GM19463 (cell line): ENCODE results near the gene FSIP1.

ENCODE experiments used
- ATAC-seq: cut with Tn5 transposase; IDR thresholded peaks from one replicate; pipeline ENCODE4 v1.9.1; 2021; ENCODE audit warnings: mild to moderate bottlenecking, moderate library complexity; ENCODE audit not compliant: unreplicated experiment

The FSIP1 gene

GRCh38 chr15:39558421-39558820 is 224.2 kb downstream of the FSIP1 start:
- no peak for ATAC-seq

GRCh38 chr15:39556461-39556860 is 226.2 kb downstream of the FSIP1 start:
- ATAC-seq, result no peak

- no peak for ATAC-seq
These were observed 226.8 kb downstream of the FSIP1 start for GRCh38 chr15:39555885-39556284.

- ATAC-seq, result peak; percentile 49
These were observed 227.8 kb downstream of the FSIP1 start for GRCh38 chr15:39554746-39555387.

- ATAC-seq, result peak; percentile 47
These were observed 228.5 kb downstream of the FSIP1 start for GRCh38 chr15:39553947-39554693.

DNA sequence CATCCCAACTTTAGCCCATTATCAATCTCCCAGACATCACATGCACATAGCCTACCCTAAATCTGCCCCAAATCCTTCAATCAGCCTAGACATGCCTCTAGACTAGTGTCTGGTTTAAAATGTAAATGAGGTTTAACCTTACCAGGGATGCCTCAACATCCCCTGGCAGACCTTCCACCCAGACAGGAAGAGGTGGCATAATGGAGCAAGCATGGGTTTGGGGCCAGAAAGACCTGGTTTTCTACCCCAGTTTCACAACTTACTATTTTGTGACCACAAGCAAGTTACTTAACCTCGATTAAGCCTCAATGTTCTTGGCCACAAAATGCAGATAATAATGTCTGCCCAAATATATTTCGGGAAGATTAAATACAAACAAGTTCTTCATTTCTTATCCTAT is 230.1 kb downstream of the FSIP1 start:
- no peak for ATAC-seq

DNA sequence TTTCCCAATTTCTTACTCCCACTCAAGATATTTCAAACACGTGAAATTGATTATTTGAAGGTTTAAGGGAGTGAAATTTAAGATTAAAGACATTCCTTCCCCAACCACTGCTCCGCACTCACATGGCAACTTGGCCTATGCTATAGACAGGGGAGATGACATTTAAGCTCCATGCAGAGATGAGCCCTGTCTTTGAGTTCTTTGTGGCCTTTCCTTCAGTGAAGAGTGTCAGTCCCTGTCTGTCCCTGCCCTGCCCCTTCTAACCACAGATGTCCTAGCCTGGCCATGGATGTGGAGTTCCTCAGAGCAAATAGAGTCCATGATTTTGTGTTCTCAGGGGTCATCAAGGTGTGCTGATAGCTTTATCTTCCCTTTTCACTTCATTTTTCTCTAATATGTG is 231.2 kb downstream of the FSIP1 start:
- no peak for ATAC-seq
